DOHH2 (cell line): Measurements from ENCODE around the gene IFT20.

ENCODE experiments used
- EZH2phosphoT487 ChIP-seq: fragments of 200-600 bp; sonication (generic); IDR thresholded peaks from 2 replicates; pipeline ENCODE4 v1.6.1; 2017; ENCODE audit warnings: borderline replicate concordance, mild to moderate bottlenecking, antibody characterized with exemption, low read length, moderate library complexity, mixed read lengths
- TF ChIP-seq, protein P1 (sequence below): fragments of 200-600 bp; sonication (generic); IDR thresholded peaks from one replicate; pipeline ENCODE4 v1.5.1; 2014; ENCODE audit warnings: antibody characterized with exemption, mild to moderate bottlenecking, low read depth, low read length; ENCODE audit not compliant: poor library complexity, severe bottlenecking

GRCh38 chr17:28335201-28335958 is at the start of gene IFT20, which contains the start of gene TNFAIP1:
- TF ChIP-seq, protein P1, sequence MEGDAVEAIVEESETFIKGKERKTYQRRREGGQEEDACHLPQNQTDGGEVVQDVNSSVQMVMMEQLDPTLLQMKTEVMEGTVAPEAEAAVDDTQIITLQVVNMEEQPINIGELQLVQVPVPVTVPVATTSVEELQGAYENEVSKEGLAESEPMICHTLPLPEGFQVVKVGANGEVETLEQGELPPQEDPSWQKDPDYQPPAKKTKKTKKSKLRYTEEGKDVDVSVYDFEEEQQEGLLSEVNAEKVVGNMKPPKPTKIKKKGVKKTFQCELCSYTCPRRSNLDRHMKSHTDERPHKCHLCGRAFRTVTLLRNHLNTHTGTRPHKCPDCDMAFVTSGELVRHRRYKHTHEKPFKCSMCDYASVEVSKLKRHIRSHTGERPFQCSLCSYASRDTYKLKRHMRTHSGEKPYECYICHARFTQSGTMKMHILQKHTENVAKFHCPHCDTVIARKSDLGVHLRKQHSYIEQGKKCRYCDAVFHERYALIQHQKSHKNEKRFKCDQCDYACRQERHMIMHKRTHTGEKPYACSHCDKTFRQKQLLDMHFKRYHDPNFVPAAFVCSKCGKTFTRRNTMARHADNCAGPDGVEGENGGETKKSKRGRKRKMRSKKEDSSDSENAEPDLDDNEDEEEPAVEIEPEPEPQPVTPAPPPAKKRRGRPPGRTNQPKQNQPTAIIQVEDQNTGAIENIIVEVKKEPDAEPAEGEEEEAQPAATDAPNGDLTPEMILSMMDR: no peak
- TF ChIP-seq EZH2phosphoT487: no peak
